GM21515 (cell line): ENCODE data around the gene TUBGCP5.
"Not testable (repeated sequence)": the region's sequence is repeated elsewhere in the genome, so short reads cannot be mapped to it uniquely, and the experiment has no call there.

ENCODE experiments used
- ATAC-seq: cut with Tn5 transposase; IDR thresholded peaks from one replicate; pipeline ENCODE4 v1.9.1; 2021; ENCODE audit not compliant: unreplicated experiment

Gene TUBGCP5

DNA sequence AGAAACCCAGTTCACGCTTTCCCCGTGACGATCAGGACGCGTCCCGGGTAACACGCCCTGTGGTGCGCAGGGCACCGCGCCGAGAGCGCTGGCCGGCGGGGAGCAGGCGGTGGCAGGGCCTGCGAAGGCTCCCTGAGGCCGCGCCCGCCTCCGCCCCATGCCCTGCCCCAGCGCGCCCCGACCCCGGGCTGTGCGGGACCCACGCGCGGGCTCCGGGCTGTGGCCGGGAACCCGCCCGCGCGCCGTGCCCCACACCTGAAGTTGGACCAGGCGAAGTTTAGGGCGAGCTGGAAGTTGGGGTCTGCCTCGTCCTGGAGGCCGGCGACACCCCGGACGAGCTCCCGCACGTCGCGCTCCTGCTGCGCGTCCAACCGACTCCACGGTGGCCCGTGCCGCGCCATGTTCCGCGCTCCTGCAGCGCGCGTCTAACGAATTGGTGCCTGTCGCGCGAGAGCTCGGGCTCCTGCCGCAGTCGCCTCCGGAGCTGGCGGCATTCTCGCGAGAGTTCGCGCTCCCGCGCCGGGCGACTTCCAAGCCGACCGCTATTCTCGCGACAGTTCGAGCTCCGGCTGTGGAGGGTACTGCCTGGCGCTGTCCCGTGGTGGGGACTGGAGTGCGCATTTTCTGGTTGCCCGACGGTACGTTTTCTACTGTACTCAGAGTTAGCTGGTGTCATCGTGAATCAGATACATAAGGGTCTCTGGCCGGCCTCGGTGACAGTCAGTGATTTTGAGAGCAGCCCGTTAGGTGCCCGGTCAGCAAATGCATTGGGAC lies at the start of gene TUBGCP5:
Gene TUBGCP5, minus strand, starts transcription at position 427 of the 774 bp plus-strand sequence. Its CDS starts 26 bp downstream, at position 401.
- ATAC-seq: peak; percentile 98

DNA sequence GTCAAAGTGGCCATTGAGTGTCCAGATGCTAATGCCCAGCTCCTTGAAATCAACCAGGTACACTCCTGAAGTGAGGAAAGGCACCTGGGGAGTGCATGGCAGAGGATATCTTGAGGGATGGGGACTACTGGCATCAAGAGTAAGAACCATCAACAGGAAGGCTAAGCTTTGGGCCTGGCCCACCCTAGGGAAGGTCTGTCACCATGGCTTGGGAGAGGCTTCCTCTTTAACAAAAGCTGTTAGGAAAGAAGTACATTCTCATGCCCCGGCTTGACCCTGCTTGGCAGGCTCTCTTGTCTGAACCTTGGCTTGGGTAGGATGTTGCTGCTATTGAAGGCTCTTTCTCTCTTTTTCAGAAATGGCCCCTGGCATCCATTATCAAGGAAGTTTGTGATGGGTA lies 43.7 kb upstream of the TUBGCP5 start:
- ATAC-seq: no peak

DNA sequence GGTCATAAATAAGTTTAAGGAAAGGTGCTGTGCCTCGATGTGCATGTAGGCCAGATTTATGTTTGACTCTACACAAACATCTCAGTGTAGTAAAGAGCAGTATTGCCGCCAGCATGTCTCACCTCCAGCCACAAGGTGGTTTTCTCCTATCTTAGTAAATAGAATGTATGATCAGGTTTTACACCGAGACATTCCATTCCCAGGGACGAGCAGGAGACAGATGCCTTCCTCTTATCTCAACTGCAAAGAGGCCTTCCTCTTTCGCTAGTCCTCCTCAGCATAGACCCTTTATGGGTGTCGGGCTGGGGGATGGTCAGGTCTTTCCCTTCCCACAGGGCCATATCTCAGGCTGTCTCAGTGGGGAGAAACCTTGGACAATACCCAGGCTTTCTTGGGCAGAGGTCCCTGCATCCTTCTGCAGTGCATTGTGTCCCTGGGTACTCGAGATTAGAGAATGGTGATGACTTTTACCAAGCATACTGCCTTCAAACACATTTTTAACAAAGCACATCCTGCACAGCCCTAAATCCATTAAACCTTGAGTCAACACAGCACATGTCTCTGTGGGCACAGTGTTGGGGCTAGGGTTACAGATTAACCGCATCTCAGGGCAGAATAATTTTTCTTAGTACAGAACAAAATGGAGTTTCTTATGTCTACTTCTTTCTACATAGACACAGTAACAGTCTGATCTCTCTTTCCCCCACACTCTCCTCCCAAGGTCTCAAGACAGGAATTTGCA lies 42.8 kb upstream of the TUBGCP5 start:
- ATAC-seq: not testable (repeated sequence)

DNA sequence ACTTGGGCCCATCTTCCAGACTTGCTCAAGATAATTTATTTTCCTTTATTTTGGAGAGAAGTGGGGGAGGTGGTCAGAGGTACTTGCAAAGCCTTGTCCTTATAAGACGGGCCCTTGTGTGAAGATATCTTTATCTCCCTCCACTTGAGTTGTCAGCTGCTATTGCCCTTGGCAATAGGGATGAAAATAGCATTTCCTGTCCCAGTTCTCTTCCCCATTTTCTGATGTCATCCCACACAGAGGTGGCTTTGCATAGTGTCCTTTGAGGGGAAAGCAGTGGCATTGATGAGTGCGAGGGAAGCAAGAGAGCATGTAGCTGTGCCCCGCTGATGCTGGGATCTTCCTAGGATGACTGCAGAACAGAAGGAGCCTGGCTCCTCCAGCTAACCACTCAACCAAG lies 41.9 kb upstream of the TUBGCP5 start:
- no peak for ATAC-seq

DNA sequence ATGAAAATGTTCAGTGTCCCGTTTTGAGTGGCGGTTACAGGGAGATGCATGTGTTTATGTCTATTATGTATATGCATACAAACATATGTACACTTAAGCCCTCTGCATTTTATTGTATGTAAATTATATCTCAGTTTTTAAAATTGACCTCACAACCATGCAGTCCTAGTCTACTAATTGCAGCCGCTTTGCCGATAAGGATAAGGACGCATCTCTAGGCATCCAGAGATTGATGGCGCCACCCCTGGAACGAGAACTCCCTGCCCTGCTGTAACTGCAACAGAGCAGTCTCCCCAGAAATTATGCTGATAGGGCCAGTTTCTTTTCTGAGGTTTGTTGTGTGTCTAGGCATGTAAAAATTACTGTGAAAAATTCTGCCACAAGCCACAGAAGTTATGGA lies 40.4 kb upstream of the TUBGCP5 start:
- no peak for ATAC-seq

DNA sequence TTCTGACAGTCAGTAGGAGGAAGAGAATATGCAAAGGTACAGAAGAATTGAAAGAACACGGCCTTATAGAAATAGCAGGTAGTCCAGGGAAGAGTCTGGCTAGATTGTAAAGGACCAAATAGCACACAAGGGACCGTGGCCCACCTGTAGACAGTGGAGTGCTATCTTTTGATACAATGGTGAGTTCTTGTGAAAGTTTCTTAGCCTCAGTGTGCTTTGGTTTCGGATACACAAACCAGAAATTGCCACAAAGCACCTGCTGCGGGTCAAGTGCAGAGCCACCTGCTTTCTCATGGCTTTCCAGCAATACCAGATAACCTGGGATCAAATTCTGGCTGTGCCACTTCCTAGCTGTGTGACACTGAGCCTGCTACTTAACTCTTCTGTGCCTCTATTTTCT lies 36.6 kb upstream of the TUBGCP5 start:
- ATAC-seq: no peak

DNA sequence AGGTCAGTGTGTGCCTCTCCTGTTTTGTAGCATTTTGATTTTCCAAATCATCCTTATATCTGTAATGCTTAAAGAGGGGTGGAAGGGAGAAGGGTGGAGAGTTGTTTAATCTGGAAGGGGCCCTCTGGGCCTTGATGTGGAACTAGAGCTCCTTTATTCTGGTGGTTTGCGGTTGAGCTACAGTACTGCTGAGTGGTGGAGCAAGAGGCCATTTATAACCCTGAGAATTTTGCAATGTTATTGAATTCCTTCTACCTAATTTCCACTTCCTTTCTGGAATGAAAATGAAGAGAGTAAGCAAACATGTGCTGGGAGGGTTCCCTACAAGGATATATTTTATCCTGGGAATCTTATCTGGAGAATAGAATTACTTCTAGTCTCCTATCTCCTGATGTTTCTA lies 35.3 kb upstream of the TUBGCP5 start:
- no peak for ATAC-seq

DNA sequence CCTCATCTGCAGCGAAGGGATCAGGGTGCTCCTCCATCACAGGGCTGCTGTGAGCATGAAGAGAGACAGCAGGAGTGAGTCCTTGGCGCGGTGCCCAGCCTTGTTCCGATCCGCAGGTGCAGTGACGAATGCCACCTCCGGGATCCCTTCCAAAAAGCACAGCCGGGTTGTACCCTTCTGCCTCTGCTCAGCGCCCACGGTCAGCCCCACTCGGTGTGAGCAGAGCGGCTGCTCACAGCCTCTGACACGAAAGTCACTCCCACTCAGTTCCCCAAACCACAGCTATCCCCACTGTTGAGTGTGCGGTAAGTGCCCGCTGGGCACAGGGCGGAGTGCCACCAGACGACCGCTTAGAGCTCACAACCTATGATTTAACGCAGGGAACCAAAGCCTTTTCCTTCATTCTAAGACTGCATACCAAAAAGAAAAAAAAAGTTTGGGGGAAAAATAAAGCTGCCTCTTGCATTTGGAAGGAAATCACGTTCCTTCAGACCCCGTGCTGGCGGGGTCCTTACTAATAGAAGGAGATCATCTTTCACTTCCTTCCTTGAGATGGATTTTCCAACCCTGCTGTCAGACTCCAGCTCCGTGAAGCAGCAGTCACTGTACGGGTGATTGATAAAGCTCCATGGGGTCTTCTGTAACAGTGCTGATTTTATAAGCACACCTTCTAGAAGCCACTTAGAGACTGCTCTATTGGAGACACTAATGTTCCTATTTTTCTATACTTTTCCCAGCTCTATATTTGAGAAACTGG lies 34.7 kb upstream of the TUBGCP5 start:
- no peak for ATAC-seq

DNA sequence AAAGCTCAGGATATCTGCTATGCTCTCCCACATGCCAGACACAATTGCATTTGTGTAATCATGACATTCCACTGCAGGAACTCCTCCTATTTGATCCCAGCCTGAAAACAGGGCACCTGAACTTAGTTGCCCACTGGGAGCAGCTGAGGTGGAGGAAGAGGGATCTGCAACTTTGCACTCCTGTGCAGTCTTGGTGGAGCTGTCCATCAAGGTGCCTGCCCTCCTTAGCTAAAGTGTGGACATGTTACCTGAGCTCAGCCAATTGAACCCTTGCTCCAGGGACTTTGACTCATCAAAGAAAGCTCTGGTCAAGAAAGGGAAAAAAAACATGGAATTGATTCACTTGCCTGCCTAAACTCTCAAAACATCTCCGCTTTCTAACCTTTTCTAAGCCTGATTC lies 33.3 kb upstream of the TUBGCP5 start:
- no peak for ATAC-seq

DNA sequence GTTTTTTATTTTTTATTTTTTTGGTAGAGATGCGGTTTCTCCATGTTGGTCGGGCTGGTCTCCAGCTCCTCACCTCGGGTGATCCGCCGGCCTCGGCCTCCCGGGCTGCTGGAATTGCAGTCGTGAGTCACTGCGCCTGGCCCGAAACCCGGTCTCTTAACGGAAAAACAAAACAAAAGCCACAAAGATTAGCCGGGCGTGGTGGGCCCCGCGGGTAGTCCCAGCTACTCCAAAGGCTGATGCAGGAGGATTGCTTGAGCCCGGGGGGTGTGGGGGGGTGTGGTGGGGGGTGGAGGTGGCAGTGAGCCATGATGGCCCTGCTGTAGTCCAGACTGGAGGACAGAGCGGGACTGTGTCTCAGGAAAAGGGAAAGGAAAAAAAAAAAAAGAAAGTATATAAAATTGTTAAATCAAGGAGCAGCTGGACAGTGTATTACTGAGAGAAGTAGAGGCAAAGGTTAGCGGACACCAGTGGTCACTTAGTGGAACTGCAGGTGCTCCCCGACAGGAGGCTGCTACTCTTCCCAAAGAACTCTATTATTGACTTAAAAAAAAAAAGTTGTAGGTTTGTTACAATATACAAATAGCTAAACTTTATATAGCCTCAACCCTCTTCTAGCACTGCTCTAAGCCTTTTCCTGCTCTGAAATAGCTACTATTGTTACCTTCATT lies 30.3 kb upstream of the TUBGCP5 start:
- ATAC-seq: no peak

DNA sequence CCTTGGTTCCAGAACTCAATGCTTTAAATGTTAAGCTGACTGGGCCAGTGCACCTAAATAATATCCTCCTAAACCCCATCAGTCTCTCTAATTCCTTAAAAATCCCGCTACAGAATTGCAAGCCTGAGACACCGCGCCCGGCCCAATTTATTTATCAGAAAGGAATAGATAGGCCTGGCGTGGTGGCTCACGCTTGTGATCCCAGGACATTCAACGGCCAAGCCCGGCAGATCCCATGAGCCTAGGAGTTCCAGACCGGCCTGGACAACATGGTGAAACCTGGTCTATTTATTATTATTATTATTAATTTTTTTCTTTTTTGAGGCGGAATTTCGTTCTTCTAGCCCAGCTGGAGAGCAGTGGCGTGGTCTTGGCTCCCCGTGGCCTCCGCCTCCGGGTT lies 28.0 kb upstream of the TUBGCP5 start:
- no peak for ATAC-seq

DNA sequence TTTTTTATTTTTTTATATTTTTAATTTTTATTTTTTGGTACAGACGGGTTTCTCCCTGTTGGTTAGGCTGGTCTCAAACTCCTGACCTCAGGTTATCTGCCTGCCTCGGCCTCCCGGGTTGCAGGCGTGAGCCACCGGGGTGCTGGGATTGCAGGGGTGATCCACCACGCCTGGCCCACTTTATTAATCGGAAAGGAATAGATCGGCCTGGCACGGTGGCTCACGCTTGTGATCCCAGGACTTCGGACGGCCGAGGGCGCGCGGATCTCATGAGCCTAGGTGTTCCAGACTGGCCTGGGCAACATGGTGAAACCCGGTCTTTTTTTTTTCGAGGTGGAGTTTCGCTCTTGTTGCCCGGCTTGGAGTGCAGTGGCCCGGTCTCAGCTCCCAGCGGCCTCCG lies 26.5 kb upstream of the TUBGCP5 start:
- no peak for ATAC-seq

DNA sequence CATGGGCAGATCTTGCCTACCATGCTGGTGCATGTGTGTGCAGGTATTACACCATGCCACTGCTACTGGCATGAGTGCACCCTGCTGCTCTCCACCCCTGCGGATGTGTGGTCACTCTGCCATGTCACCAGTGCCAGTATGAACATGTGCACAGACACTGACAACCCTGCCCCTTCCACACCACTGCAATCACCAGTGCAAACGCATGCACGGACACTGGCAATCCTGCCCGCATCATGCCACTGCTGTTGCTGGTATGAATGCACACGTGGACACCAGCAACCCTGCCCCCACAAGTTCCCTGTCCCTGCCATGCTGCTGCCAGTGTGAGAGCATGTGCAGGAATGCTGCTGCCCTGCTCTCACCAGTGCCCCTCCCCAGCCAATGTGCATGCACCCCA lies 24.8 kb upstream of the TUBGCP5 start:
- no peak for ATAC-seq

DNA sequence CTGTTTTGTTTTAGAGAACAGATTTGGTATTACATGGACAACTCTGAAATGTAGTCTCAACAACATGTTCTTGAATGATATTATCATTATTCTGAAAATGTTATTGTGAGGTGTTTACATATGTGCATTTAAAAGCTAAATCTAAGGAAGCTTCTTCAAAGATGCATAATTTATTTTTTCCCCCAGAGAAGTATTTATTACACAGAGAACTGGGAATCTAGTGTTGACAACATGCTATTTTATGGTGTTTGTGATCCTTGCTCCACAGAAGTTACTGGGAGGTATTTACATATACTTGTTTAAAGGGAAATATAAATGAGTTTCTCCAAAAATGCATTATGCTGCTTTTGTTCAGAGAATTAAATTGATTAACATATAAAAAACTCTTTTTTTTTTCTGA lies 18.3 kb upstream of the TUBGCP5 start:
- ATAC-seq: no peak

DNA sequence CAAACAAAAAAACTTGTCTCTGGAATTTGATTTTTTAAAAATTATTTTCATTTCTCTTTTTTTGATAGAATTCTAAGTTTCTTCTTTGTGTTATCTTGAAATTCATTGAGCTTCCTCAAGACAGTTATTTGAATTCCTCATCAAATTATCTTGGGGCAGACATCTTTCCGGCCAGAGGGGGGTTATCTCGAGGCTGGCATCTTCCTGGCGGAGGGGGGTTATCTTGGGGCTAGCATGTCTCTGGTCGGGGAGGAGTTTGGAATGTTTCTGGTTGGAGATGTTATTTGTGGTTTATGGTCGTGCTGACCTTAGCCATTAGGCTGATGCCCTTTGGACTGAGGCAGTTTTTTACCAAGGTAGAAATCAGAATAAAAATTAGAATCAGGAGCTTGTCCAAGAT lies 15.9 kb upstream of the TUBGCP5 start:
- no peak for ATAC-seq

DNA sequence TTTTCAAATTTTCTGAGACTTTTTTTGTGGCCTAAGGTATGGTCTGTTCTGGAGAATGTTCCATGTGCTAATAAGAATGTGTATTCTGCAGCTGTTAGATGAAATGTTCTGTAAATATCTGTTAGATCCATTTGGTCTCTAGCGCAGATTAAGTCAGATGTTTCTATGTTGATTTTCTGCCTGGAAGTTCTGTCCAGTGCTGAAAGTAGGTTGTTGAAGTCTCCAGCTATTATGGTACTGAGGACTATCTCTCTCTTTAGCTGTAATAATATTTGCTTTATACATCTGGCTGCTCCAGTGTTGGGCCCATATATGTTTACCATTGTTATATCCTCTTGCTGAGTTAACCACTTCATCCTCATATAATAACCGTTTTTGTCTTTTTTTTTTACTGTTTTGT lies 13.2 kb upstream of the TUBGCP5 start:
- ATAC-seq: no peak

DNA sequence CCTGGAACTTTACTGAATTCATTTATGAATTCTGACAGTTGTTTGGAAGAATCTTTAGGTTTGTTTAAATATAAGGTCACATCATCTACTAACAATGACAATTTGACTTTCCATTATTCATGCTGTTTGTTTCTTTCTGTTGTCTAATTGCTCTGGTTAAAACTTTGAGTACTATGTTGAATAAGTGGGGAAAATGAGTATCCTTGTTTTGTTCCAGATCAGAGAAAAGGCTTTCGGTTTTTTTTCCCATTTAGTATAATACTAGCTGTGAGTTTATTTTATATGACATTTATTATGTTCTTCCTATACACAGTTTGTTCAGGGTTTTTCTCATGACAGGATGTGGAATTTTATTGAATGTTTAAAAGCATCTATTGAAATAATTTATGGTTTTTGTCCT lies 11.3 kb upstream of the TUBGCP5 start:
- no peak for ATAC-seq

DNA sequence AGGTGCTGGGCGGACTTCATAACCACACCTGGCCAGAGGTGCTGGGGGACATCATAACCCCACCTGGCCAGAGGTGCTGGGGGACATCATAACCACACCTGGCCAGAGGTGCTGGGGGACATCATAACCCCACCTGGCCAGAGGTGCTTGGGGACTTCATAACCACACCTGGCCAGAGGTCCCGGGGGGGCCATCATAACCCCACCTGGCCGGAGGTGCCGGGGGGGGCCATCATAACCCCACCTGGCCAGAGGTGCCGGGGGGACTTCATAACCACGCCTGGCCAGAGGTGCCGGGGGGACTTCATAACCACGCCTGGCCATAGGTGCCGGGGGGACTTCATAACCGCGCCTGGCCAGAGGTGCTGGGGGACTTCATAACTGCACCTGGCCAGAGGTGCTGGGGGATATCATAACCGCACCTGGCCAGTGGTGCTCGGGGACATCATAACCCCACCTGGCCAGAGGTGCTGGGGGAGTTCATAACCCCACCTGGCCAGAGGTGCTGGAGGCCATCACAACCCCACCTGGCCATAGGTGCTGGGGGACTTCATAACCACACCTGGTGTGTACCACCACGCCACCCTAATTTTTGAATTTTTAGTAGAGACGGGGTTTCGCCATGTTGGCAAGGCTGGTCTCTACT lies 10.7 kb upstream of the TUBGCP5 start:
- no peak for ATAC-seq

DNA sequence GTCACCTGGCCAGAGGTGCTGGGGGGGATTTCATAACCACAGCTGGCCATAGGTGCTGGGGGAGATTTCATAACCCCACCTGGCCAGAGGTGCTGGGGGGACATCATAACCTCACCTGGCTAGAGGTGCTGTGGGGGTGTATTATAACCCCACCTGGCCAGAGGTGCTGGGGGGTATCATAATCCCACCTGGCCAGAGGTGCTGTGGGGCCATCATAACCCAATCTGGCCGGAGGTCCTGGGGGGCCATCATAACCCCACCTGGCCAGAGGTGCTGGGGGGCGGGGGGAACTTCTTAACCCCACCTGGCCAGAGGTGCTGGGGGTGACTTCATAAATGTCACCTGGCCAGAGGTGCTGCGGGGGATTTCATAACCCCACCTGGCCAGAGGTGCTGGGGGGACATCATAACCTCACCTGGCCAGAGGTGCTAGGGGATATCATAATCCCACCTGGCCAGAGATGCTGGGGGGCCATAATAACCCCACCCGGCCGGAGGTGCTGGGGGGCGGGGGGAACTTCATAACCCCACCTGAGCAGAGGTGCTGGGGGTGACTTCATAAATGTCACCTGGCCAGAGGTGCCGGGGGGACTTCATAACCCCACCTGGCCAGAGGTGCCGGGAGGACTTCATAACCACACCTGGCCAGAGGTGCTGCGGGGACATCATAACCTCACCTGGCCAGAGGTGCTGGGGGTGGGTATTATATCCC lies 9.4 kb upstream of the TUBGCP5 start:
- not testable (repeated sequence) for ATAC-seq

DNA sequence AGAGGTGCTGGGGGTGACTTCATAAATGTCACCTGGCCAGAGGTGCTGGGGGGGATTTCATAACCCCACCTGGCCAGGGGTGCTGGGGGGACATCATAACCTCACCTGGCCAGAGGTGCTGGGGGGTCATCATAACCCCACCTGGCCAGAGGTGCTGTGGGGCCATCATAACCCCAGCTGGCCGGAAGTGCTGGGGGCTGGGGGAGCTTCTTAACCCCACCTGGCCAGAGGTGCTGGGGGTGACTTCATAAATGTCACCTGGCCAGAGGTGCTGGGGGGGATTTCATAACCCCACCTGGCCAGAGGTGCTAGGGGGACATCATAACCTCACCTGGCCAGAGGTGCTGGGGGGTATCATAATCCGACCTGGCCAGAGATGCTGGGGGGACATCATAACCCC lies 4.6 kb upstream of the TUBGCP5 start:
- ATAC-seq: not testable (repeated sequence)
